GM11168 (cell line): ENCODE results near the gene CACNG8.

Experiments used
- in situ Hi-C: fragments of 300-500 bp; cut with MboI; formaldehyde crosslinking; loops from one replicate; pipeline ENCODE4 v1.12.0; 2022; ENCODE audit warnings: low sequenced_read_pairs; ENCODE audit not compliant: unreplicated experiment

Gene CACNG8

DNA sequence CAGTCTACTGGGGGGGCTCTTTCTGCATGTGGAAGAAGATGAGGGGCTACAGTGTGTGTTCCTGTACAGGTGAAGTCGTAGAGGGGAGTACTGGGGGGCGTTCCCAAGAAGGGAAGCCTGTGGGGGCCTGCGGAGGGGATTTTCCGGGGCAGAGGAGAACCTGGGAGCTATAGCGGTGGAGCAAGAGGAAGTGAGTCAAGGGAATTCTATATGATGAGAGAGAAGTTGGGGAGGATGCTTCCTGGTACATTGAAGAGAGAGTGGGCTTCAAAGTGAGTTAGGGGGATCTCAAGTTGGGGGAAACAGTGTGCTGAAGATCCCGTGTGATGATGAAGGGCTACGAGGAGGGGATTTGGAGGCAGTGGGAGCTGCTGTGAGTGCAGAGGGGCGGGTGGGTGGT lies 1.9 kb upstream of the CACNG8 start:
- in situ Hi-C loops, result no loop called here

DNA sequence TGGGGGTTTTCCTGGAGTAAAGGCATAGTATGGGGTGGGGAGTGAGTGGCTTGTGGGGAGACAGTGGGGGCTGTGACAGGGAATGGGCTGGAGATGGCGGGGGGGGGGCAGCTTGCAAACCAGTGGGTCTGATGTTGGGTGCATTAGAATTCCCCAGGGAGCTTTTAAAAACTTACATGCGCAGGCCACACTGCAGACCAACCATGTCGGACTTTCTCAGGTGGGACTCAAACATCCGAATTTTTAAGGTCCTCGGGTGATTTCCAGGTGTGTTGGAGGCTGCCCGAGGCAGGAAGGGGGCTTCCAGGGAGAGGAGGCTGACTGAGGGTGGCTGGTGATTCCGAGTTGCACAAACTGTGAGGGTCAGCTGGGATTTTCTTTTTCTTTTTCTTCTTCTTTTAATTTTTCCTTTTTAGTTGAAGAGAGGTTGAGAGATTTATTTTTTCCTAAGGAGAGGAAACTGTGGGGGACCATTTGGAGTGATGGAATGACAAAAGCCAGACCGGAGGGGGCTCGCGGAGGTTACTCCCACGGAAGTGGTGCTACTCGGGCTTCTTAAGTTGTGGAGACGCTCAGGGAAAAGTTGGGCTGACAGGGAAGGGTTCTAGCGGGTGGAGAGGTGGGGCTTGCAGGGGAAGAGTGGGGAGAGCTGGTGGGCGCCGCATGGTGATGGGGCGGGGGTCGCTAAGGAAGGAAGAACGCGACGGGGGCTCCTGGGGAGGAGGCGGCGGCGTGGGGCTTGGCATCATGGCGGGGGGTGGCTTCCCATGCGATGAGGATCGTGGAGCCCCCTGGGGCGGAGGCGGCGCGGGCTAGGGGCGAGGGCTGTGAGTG lies 997 bp upstream of the CACNG8 start:
- in situ Hi-C loops, result no loop called here

DNA sequence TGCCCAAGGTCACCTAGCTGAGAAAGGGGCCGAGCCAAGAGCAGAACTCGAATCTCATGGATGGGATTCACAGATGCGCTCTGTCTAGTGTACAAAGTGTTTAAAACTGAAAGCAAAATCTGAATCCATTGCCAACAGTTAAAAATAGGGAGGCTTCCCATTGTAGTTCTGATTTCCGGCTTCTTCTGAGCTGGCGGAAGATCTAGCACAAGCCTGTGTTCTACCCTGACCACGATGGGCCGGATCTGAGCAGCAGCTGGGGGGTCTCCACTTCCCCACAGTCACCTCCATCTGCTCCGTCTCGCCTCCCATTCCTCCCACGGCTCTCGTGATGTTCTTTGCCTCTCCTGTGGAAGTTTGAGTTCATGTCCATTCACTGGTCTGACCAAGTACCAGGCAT lies 2.4 kb downstream of the CACNG8 start:
- in situ Hi-C loops, result no loop called here

GRCh38 chr19:53966931-53967330 lies 4.2 kb downstream of the CACNG8 start:
- in situ Hi-C loops, result no loop called here

DNA sequence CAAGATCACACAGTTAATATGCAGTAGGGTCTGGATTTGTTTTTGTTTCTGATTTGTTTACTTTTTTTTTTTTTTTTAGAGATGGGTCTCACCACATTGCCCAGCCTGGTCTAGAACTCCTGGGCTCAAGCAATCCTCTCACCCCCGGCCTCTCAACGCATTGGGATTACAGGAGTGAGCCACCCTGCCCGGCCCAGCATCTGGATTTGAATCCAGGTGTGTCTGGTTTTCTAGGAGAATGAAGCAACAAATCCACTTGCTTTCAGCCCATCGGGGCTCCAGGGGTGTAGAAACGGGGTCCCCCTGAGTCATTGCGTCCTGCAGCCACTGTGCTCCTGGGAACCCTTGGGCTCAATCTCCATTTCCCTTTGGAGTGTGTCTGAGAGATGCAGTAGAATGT lies 6.6 kb downstream of the CACNG8 start:
- in situ Hi-C loops, result no loop called here

- in situ Hi-C loops, result no loop called here
Observed at GRCh38 chr19:53971673-53972072, 8.9 kb downstream of the CACNG8 start.

DNA sequence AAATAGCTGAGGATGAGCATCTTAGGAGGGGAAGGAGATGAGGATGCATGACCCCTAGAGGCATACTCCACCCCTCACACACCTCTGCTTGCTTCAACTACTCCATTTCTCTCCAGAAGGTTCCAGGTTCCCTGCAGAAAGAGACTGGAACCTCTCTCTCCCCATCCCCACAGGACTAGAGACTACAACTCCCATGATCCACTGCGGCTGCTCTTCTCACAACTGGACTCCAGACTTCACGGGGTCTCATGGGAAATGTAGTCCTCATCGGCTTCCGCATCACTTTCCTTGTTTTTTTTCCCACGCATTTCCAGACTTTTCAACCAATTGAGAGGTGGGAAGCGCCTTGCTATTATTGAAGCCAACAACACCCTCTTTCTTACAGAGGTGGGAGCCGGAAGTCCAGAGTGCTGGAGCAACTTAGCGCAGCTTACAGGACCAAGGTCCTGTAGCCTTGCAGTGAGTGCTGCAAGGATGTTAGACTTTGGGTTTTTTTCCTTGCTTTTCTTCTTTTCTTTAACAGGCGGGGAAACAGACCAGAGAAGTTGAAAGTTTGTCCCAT lies 14.8 kb downstream of the CACNG8 start:
- in situ Hi-C loops, result no loop called here

GRCh38 chr19:53977991-53978731 lies 15.4 kb downstream of the CACNG8 start:
- in situ Hi-C loops, result no loop called here

- in situ Hi-C loops, result no loop called here
Observed at GRCh38 chr19:53978975-53979801, 16.5 kb downstream of the CACNG8 start.

DNA sequence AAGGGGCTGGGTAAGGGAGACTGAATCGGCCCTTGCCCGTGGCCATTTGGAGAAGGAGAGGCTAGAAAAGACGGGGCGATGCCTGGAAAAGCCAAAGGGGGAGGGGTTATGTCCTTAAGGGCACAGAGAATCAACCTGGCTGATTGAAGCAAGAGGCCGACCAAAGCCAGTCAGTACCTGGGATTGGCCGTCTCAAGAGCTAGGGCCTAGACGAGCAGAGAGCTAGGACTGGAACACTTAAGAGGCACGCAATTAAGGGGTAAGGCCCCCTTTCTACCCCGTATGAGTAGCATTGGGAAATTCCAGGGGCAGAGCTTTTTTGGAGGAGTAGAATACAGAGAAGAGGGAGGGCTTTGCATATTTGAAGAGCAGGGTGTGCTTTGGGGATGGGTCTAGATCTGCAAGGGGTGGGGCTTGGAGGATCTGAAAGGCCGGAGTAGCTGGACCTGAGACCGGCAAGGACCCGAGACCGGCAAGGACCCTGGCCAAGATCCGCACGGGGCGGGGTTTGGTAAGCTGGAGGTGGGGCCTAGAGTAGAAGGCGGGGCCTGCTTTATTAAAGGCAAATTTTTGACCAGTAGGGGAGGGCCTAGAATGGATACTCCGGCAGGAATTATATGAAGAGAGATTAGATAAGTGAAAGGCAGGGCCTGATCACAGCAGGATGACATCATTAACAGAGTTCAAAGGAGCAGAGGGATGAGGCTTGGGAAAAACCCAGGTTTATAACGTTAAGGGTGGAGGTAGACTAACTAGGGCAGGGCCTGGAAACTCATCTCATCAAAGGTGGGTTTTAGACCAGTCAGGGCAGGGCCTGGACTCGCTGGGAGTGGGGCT lies 18.0 kb downstream of the CACNG8 start:
- in situ Hi-C loops, result no loop called here

DNA sequence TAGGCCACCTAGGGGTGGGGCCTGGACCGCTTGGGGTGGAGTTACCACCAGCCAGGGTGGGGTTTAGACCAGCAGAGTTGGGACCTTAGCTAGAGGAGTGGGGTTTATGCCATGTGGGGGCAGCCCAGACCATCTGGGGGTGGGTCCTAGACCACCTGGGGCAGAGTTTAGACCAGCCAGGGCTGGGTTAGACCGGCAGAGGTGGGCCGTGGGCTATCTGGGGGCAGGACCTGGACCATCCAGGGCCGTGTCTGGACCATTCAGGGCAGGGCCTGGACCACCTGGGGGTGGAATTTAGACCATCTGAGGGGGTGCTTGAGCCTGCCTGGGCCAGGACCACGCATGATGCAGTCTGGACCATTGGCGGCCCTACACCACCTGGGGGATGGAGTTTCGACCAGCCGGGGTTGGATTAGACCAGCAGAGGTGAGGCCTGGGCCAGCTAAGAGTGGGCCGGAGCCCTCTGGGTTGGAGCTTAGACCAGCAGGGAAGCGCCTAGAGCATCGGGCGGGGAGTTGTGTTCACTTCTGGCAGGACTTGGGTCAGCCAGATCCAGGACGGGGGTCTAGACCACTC lies 18.7 kb downstream of the CACNG8 start:
- in situ Hi-C loops, result no loop called here

DNA sequence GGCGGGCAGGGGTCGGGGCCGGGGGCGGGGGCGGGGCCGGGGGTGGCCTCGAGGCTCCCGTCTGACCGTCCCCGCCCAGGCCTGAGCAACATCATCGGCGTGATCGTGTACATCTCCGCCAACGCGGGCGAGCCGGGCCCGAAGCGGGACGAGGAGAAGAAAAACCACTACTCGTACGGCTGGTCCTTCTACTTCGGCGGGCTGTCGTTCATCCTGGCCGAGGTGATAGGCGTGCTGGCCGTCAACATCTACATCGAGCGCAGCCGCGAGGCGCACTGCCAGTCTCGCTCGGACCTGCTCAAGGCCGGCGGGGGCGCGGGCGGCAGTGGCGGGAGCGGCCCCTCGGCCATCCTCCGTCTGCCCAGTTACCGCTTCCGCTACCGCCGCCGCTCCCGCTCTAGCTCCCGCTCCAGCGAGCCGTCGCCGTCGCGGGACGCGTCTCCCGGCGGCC lies 19.3 kb downstream of the CACNG8 start:
- in situ Hi-C loops, result no loop called here

DNA sequence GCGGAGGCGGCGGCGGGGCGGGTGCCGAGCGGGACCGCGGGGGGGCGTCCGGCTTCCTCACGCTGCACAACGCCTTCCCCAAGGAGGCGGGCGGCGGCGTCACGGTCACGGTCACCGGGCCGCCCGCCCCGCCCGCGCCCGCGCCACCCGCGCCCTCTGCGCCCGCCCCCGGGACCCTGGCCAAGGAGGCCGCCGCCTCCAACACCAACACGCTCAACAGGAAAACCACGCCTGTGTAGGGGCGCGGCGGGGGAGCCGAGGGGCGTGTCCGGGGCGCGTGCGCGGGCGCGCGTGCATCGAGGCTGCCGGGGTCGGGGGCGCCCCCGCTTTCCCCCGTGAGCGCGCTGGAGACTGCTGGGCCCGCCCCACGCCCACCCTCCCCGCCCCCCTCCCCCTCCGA lies 19.9 kb downstream of the CACNG8 start:
- in situ Hi-C loops, result no loop called here

- in situ Hi-C loops, result no loop called here
Observed at GRCh38 chr19:53983457-53984289, 20.9 kb downstream of the CACNG8 start.

GRCh38 chr19:53985863-53986262 lies 23.1 kb downstream of the CACNG8 start:
- in situ Hi-C loops, result no loop called here

GRCh38 chr19:53988981-53989380 lies 26.2 kb downstream of the CACNG8 start:
- in situ Hi-C loops, result no loop called here

GRCh38 chr19:53989600-53990533 lies 27.1 kb downstream of the CACNG8 start:
- in situ Hi-C loops, result no loop called here
